Measurements from ENCODE around the gene ZNF280D.
"Not testable (repeated sequence)": the region's sequence is repeated elsewhere in the genome, so short reads cannot be mapped to it uniquely, and the experiment has no call there.

The ZNF280D gene

DNA sequence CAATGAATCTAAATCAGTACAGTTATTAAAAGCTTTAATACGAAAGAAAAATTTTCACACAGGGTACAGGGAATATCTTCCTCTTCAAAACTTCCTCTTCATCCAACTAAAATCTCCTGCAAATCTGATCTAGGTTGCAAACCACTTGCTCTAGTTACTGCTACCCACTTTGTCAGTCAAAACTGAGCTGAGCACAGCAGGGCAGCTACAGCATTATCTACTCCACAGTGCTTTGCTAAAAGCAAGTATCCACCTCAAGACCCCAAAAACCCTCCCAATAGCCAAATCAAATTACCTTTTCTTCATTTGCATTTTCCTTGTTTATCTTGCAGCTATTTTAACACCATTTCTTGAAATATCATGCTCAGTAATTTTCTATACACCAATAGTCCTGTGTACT is 14.7 kb downstream of the ZNF280D start:
- Histone ChIP-seq H2AFZ (ENCODE audit: low read length) (no peak overlapping the region), H3K9me3 (ENCODE audit: low read length) (peaks cover 3% of the 10 kb centered on the region; the same call in 1 of the 2 replicates), H3K27ac (ENCODE audit: low read depth, low read length, poor library complexity, severe bottlenecking) (peak overlapping the region; percentile 71), H3K4me3 (ENCODE audit: low read depth, low read length, poor library complexity, severe bottlenecking) (peak overlapping the region; percentile 2), H3F3A (ENCODE audit: insufficient read depth, low read length) (no peaks in the 10 kb centered on the region), H3K79me2 (ENCODE audit: insufficient read depth, low read length) (peaks cover 87% of the 10 kb centered on the region), H3K36me3 (ENCODE audit: insufficient read depth, low read length) (peaks cover 31% of the 10 kb centered on the region), H3K4me1 (ENCODE audit: insufficient read depth, low read length, severe bottlenecking) (peaks cover 57% of the 10 kb centered on the region), H4K20me1 (ENCODE audit: insufficient read depth, low read length) (no peaks in the 10 kb centered on the region), H3K9ac (ENCODE audit: low read length) (no peak overlapping the region; the same call in 1 of the 2 replicates), H3K27me3 (ENCODE audit: insufficient read depth, low read length) (no peaks in the 10 kb centered on the region), H3K4me2 (ENCODE audit: low read length) (peak overlapping the region; percentile 34; the same call in 1 of the 2 replicates), H3K9me2 (ENCODE audit: low read depth, low read length) (no peaks in the 10 kb centered on the region)
- no peak for TF ChIP-seq EZH2 (IDR thresholded peaks at IDR 0.05; ENCODE audit: borderline replicate concordance, low read length)
- TF ChIP-seq, protein P1, sequence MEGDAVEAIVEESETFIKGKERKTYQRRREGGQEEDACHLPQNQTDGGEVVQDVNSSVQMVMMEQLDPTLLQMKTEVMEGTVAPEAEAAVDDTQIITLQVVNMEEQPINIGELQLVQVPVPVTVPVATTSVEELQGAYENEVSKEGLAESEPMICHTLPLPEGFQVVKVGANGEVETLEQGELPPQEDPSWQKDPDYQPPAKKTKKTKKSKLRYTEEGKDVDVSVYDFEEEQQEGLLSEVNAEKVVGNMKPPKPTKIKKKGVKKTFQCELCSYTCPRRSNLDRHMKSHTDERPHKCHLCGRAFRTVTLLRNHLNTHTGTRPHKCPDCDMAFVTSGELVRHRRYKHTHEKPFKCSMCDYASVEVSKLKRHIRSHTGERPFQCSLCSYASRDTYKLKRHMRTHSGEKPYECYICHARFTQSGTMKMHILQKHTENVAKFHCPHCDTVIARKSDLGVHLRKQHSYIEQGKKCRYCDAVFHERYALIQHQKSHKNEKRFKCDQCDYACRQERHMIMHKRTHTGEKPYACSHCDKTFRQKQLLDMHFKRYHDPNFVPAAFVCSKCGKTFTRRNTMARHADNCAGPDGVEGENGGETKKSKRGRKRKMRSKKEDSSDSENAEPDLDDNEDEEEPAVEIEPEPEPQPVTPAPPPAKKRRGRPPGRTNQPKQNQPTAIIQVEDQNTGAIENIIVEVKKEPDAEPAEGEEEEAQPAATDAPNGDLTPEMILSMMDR (IDR thresholded peaks at IDR 0.05; ENCODE audit: low read length) = no peak

DNA sequence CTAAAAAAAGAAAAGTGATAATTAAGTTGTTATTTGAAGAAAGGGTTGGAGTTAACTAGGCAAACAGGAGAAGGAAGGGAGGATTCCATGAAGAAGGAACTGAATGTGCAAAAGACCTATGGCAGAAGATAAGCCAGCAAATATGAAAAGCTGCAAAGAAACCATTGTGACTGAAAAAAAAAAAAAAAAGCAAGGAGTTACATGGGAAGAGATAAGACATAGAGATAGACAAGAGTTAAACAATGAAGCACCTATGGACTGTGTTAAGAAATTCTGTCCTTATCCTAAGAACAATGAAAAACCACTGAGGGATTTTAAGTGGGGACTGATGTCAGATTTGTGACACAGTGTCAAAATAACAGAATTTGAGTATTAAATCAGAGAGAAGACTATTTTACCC is 17.0 kb downstream of the ZNF280D start:
- H3K4me1 ChIP-seq (ENCODE audit: insufficient read depth, low read length, severe bottlenecking) = peaks cover 57% of the 10 kb centered on the region
- peaks cover 95% of the 10 kb centered on the region for H3K79me2 ChIP-seq (ENCODE audit: insufficient read depth, low read length)
- no peaks in the 10 kb centered on the region for H4K20me1 ChIP-seq (ENCODE audit: insufficient read depth, low read length)
- no peak overlapping the region for H3K4me2 ChIP-seq (ENCODE audit: low read length)
- no peaks in the 10 kb centered on the region for H3K27me3 ChIP-seq (ENCODE audit: insufficient read depth, low read length)
- peaks cover 20% of the 10 kb centered on the region for H3K36me3 ChIP-seq (ENCODE audit: insufficient read depth, low read length)
- no peaks in the 10 kb centered on the region for H3F3A ChIP-seq (ENCODE audit: insufficient read depth, low read length)
- H3K9ac ChIP-seq (ENCODE audit: low read length) = no peak overlapping the region
- H2AFZ ChIP-seq (ENCODE audit: low read length) = no peak overlapping the region
- 0 out of 2 replicates have a peak, but pooled peaks cover 3% of the 10 kb centered on the region for H3K9me3 ChIP-seq (ENCODE audit: low read length)
- no peak overlapping the region for H3K4me3 ChIP-seq (ENCODE audit: low read depth, low read length, poor library complexity, severe bottlenecking)
- TF ChIP-seq EZH2 (IDR thresholded peaks at IDR 0.05; ENCODE audit: borderline replicate concordance, low read length) = no peak
- TF ChIP-seq, protein P1 (IDR thresholded peaks at IDR 0.05; ENCODE audit: low read length) = no peak
- no peaks in the 10 kb centered on the region for H3K9me2 ChIP-seq (ENCODE audit: low read depth, low read length)
- H3K27ac ChIP-seq (ENCODE audit: low read depth, low read length, poor library complexity, severe bottlenecking) = peak overlapping the region; percentile 27

DNA sequence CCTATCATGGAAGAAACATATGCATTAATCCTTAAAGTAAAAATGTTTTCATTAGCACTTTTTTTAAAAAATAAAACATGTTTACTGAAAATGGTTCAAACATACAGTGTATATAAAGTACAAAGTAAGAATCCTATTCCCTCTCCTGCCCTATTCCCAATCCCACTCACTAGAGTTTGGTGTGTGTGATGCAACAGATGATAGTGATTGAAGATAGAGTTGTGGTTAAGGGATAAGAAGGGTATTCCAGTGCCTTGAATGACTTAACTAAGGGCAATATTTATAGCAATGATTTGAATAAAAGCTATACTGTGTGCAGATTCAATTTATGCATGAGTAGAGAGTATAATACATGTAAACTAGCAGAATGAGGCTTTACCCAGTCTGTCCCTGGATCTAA is 18.1 kb downstream of the ZNF280D start:
- Histone ChIP-seq H3F3A (ENCODE audit: insufficient read depth, low read length) (no peaks in the 10 kb centered on the region), H3K27ac (ENCODE audit: low read depth, low read length, poor library complexity, severe bottlenecking) (no peak overlapping the region), H3K9me2 (ENCODE audit: low read depth, low read length) (no peaks in the 10 kb centered on the region), H3K36me3 (ENCODE audit: insufficient read depth, low read length) (peaks cover 16% of the 10 kb centered on the region), H3K79me2 (ENCODE audit: insufficient read depth, low read length) (peaks cover 97% of the 10 kb centered on the region), H3K9ac (ENCODE audit: low read length) (no peak overlapping the region), H3K4me3 (ENCODE audit: low read depth, low read length, poor library complexity, severe bottlenecking) (no peak overlapping the region), H3K4me1 (ENCODE audit: insufficient read depth, low read length, severe bottlenecking) (peaks cover 51% of the 10 kb centered on the region), H3K4me2 (ENCODE audit: low read length) (no peak overlapping the region), H3K27me3 (ENCODE audit: insufficient read depth, low read length) (no peaks in the 10 kb centered on the region), H4K20me1 (ENCODE audit: insufficient read depth, low read length) (no peaks in the 10 kb centered on the region), H2AFZ (ENCODE audit: low read length) (no peak overlapping the region), H3K9me3 (ENCODE audit: low read length) (0 out of 2 replicates have a peak, but pooled peaks cover 3% of the 10 kb centered on the region)
- TF ChIP-seq EZH2 (IDR thresholded peaks at IDR 0.05; ENCODE audit: borderline replicate concordance, low read length) = no peak
- TF ChIP-seq, protein P1 (IDR thresholded peaks at IDR 0.05; ENCODE audit: low read length) = no peak

DNA sequence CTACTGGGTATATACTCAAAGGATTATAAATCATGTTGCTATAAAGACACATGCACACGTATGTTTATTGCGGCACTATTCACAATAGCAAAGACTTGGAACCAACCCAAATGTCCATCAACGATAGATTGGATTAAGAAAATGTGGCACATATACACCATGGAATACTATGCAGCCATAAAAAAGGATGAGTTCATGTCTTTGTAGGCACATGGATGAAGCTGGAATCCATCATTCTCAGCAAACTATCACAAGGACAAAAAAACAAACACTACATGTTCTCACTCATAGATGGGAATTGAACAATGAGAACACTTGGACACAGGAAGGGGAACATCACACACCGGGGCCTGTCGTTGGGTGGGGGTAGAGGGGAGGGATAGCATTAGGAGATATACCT is 23.8 kb downstream of the ZNF280D start:
- H2AFZ ChIP-seq (ENCODE audit: low read length); H3K27me3 ChIP-seq (ENCODE audit: insufficient read depth, low read length); H3K4me3 ChIP-seq (ENCODE audit: low read depth, low read length, poor library complexity, severe bottlenecking); H3F3A ChIP-seq (ENCODE audit: insufficient read depth, low read length); H3K4me2 ChIP-seq (ENCODE audit: low read length); H3K9me2 ChIP-seq (ENCODE audit: low read depth, low read length); H3K9me3 ChIP-seq (ENCODE audit: low read length); H3K4me1 ChIP-seq (ENCODE audit: insufficient read depth, low read length, severe bottlenecking); H4K20me1 ChIP-seq (ENCODE audit: insufficient read depth, low read length); H3K9ac ChIP-seq (ENCODE audit: low read length); H3K27ac ChIP-seq (ENCODE audit: low read depth, low read length, poor library complexity, severe bottlenecking): not testable (repeated sequence)
- Histone ChIP-seq H3K79me2 (ENCODE audit: insufficient read depth, low read length) (peaks cover 60% of the 10 kb centered on the region), H3K36me3 (ENCODE audit: insufficient read depth, low read length) (peaks cover 33% of the 10 kb centered on the region)

Data from OCI-LY1 (cell line).